ENCODE results near the gene MS4A15. TPM values are rescaled to one million over a fixed set of nuclear protein-coding genes. Genes with fewer than 3 reads are reported as not detected.

Gene MS4A15
- total RNA-seq, 6 donors from 2014 or later: 65.5 to 227 (median 120) TPM

- WGBS, 2 donors: 94 to 97% methylated on average over 3 of the region's 3 CpGs
- TF ChIP-seq POLR2AphosphoS5 (IDR thresholded peaks at IDR 0.05): no peak
- TF ChIP-seq EP300 (IDR thresholded peaks at IDR 0.05): no peak
- TF ChIP-seq POLR2A (IDR thresholded peaks at IDR 0.05): no peak
- no peak for TF ChIP-seq CTCF (IDR thresholded peaks at IDR 0.05)
- Histone ChIP-seq H3K27ac (no peak overlapping the region), H3K4me3 (no peak overlapping the region), H3K4me1 (peaks cover 0 to 5% (median 2%) of the 10 kb centered on the region in 4 donors), H3K27me3 (no peaks in the 10 kb centered on the region), H3K9me3 (no peaks in the 10 kb centered on the region), H3K36me3 (no peaks in the 10 kb centered on the region)
- DNase-seq (no peak), ATAC-seq (ENCODE audit: low FRiP score in 2 of 2) (no peak)
Measured at GRCh38 chr11:60790726-60791125, 34.1 kb downstream of the MS4A15 start.

GRCh38 chr11:60791153-60791933, 34.7 kb downstream of the MS4A15 start:
- H3K4me1 ChIP-seq: peaks cover 0 to 5% (median 2%) of the 10 kb centered on the region in 4 donors
- DNase-seq: no peak
- TF ChIP-seq CTCF (IDR thresholded peaks at IDR 0.05) (no peak), POLR2A (IDR thresholded peaks at IDR 0.05) (no peak), POLR2AphosphoS5 (IDR thresholded peaks at IDR 0.05) (no peak), EP300 (IDR thresholded peaks at IDR 0.05) (no peak)
- H3K4me3 ChIP-seq: no peak overlapping the region
- no peaks in the 10 kb centered on the region for H3K36me3 ChIP-seq
- no peaks in the 10 kb centered on the region for H3K9me3 ChIP-seq
- no peaks in the 10 kb centered on the region for H3K27me3 ChIP-seq
- no peak overlapping the region for H3K27ac ChIP-seq
- no peak for ATAC-seq (ENCODE audit: low FRiP score in 2 of 2)
- WGBS, 2 donors: 94 to 98% methylated on average over 3 to 4 of the region's 4 CpGs

GRCh38 chr11:60792521-60792920, 35.9 kb downstream of the MS4A15 start:
- H3K4me3 ChIP-seq: no peak overlapping the region
- DNase-seq (no peak), ATAC-seq (ENCODE audit: low FRiP score in 2 of 2) (no peak)
- no peaks in the 10 kb centered on the region for H3K9me3 ChIP-seq
- no peak overlapping the region for H3K27ac ChIP-seq
- no peaks in the 10 kb centered on the region for H3K4me1 ChIP-seq
- 84 to 86% methylated on average over 3 of the region's 3 CpGs for WGBS, 2 donors
- no peaks in the 10 kb centered on the region for H3K36me3 ChIP-seq
- no peaks in the 10 kb centered on the region for H3K27me3 ChIP-seq
- no peak for TF ChIP-seq POLR2A (IDR thresholded peaks at IDR 0.05)
- no peak for TF ChIP-seq CTCF (IDR thresholded peaks at IDR 0.05)
- no peak for TF ChIP-seq POLR2AphosphoS5 (IDR thresholded peaks at IDR 0.05)
- no peak for TF ChIP-seq EP300 (IDR thresholded peaks at IDR 0.05)

- no peak overlapping the region for H3K27ac ChIP-seq
- ATAC-seq (ENCODE audit: low FRiP score in 2 of 2): no peak
- WGBS, 2 donors: 76 to 90% methylated on average over 2 to 6 of the region's 6 CpGs
- H3K36me3 ChIP-seq: no peaks in the 10 kb centered on the region
- TF ChIP-seq EP300 (IDR thresholded peaks at IDR 0.05) (no peak), POLR2AphosphoS5 (IDR thresholded peaks at IDR 0.05) (no peak), POLR2A (IDR thresholded peaks at IDR 0.05) (no peak), CTCF (IDR thresholded peaks at IDR 0.05) (no peak)
- no peaks in the 10 kb centered on the region for H3K9me3 ChIP-seq
- peak in 1 of 2 donors; percentile 28 for DNase-seq
- H3K4me3 ChIP-seq: no peak overlapping the region
- H3K4me1 ChIP-seq: no peaks in the 10 kb centered on the region
- H3K27me3 ChIP-seq: no peaks in the 10 kb centered on the region
Measured at GRCh38 chr11:60795291-60795690, 38.6 kb downstream of the MS4A15 start.

Measured in upper lobe of left lung (tissue), 6 donors.